Erythroblast (primary cell): ENCODE results near the gene MOV10.

Experiments
- DNase-seq, 2 experiments: peaks; one replicate each; lab custom pipeline; 2025; lab: John Stamatoyannopoulos, UW
- GATA1 ChIP-seq: IDR thresholded peaks from 2 replicates; pipeline ENCODE4 v1.6.1; 2011; ENCODE audit warnings: low read depth, mild to moderate bottlenecking, control low read depth, low read length, moderate library complexity
- POLR2A ChIP-seq: IDR thresholded peaks from 2 replicates; pipeline ENCODE4 v1.6.1; 2011; ENCODE audit warnings: mild to moderate bottlenecking, low read length

Gene MOV10

GRCh38 chr1:112698366-112699310, 24.2 kb downstream of the MOV10 start:
- DNase-seq: peak; percentile 78 to 79
- TF ChIP-seq GATA1: no peak
- TF ChIP-seq POLR2A: no peak

GRCh38 chr1:112699425-112700144, 25.1 kb downstream of the MOV10 start:
- no peak for DNase-seq
- TF ChIP-seq GATA1 (no peak), POLR2A (no peak)

GRCh38 chr1:112700290-112701226, 26.1 kb downstream of the MOV10 start:
- peak; percentile 95 to 98 for DNase-seq
- no peak for TF ChIP-seq POLR2A
- TF ChIP-seq GATA1: no peak

GRCh38 chr1:112701227-112702066, 27.0 kb downstream of the MOV10 start:
- TF ChIP-seq GATA1: no peak
- no peak for TF ChIP-seq POLR2A

GRCh38 chr1:112702067-112702395, 27.6 kb downstream of the MOV10 start:
- DNase-seq: no peak
- no peak for TF ChIP-seq POLR2A
- no peak for TF ChIP-seq GATA1

More at GRCh38 chr1:112701227-112702066, 27.0 kb downstream of the MOV10 start:
- no peak for DNase-seq

- TF ChIP-seq GATA1 (no peak), POLR2A (no peak)
- no peak for DNase-seq
These were observed 28.2 kb downstream of the MOV10 start for GRCh38 chr1:112702420-112703261.

- DNase-seq: no peak
These were observed 29.2 kb downstream of the MOV10 start for GRCh38 chr1:112703706-112704105.

GRCh38 chr1:112704391-112704933, 30.0 kb downstream of the MOV10 start:
- TF ChIP-seq POLR2A: no peak
- no peak for TF ChIP-seq GATA1
- DNase-seq: no peak

More at GRCh38 chr1:112703706-112704105, 29.2 kb downstream of the MOV10 start:
- TF ChIP-seq GATA1: no peak

GRCh38 chr1:112704934-112705627, 30.6 kb downstream of the MOV10 start:
- DNase-seq: peak; percentile 45 to 64
- no peak for TF ChIP-seq GATA1

GRCh38 chr1:112706505-112707220, 32.2 kb downstream of the MOV10 start, which contains the start of gene RHOC:
Gene RHOC (minus strand): TSS chr1:112707127. CDS start chr1:112703799, 3,328 bp downstream.
- TF ChIP-seq GATA1 (no peak), POLR2A (no peak)
- peak; percentile 72 to 84 for DNase-seq
